ENCODE results near the gene PEX3.

PEX3 gene

DNA sequence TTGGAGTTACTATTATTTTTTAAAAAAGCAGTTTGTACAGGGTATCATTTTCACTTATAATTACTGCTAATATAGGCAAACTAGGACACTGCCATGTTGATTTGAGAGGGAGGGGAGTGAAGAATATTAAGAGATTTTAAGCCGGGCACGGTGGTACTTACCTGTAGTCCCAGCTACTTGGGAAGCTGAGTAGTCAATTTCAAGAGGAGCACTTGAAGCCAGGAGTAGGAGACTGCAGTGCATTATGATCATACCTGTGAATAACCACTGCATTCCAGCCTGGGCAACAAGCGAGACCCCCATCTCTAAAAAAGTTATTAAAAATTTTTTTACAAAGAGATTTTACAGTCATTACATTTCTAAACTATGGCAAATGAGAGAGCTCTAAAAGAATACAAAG lies 35.8 kb upstream of the PEX3 start:
- Histone ChIP-seq H3K36me3 (no peaks in the 10 kb centered on the region), H3K27me3 (ENCODE audit: insufficient read depth, low read depth, severe bottlenecking) (no peaks in the 10 kb centered on the region), H3K27ac (no peak overlapping the region), H3K4me3 (ENCODE audit: low read depth, low read length) (no peak overlapping the region), H3K9me3 (ENCODE audit: severe bottlenecking) (no peaks in the 10 kb centered on the region)
- DNase-seq = no peak
- TF ChIP-seq, protein P1, sequence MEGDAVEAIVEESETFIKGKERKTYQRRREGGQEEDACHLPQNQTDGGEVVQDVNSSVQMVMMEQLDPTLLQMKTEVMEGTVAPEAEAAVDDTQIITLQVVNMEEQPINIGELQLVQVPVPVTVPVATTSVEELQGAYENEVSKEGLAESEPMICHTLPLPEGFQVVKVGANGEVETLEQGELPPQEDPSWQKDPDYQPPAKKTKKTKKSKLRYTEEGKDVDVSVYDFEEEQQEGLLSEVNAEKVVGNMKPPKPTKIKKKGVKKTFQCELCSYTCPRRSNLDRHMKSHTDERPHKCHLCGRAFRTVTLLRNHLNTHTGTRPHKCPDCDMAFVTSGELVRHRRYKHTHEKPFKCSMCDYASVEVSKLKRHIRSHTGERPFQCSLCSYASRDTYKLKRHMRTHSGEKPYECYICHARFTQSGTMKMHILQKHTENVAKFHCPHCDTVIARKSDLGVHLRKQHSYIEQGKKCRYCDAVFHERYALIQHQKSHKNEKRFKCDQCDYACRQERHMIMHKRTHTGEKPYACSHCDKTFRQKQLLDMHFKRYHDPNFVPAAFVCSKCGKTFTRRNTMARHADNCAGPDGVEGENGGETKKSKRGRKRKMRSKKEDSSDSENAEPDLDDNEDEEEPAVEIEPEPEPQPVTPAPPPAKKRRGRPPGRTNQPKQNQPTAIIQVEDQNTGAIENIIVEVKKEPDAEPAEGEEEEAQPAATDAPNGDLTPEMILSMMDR (IDR thresholded peaks at IDR 0.05; ENCODE audit: low read depth, low read length) = no peak

DNA sequence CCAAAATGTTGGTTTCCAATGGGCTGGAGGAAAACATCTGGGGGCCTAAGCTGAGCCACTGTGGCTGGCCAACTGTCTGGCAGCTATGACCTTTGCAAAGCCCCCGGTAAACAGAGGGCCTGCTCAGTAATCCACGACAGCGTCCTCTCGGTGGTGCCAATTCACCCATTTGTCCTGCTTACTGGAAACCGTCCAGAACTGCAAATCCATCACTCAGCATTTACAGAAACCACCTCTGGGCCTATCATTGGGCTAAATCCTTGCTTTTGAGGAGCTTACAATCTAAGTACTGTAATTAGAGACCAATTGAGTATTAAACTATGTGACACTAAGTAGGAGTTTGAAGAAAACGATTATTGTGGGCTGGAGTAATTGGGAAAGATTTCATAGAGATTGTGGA lies 31.1 kb upstream of the PEX3 start:
- H3K27me3 ChIP-seq (ENCODE audit: insufficient read depth, low read depth, severe bottlenecking) = no peaks in the 10 kb centered on the region
- TF ChIP-seq, protein P1 (IDR thresholded peaks at IDR 0.05; ENCODE audit: low read depth, low read length) = no peak
- DNase-seq = peak; percentile 74
- no peak overlapping the region for H3K27ac ChIP-seq
- H3K36me3 ChIP-seq = no peaks in the 10 kb centered on the region
- no peaks in the 10 kb centered on the region for H3K9me3 ChIP-seq (ENCODE audit: severe bottlenecking)
- H3K4me3 ChIP-seq (ENCODE audit: low read depth, low read length) = no peak overlapping the region

DNA sequence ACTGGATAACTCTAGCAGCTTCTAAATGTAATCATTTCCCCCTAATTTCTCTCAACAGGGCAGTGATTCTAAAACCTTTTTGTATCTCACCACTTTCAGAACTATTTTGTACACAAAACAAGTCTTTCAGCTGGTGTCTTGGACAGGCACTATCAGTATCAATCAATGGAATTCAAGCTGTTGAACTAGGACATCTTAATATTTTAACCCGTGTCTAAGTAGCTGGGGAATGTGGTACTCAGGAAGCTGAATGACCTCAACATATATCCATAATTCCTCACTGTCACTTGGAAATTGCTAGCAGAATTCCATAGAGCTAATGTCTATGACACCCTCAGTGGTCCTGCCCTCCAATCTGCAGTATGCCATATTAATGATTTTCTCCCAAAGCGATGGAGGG lies 24.6 kb upstream of the PEX3 start:
- no peak for DNase-seq
- no peaks in the 10 kb centered on the region for H3K36me3 ChIP-seq

GRCh38 chr6:143427109-143427817 lies 23.3 kb upstream of the PEX3 start:
- DNase-seq = peak; percentile 75
- H3K27me3 ChIP-seq (ENCODE audit: insufficient read depth, low read depth, severe bottlenecking) = no peaks in the 10 kb centered on the region
- H3K36me3 ChIP-seq = no peaks in the 10 kb centered on the region
- TF ChIP-seq, protein P1 (IDR thresholded peaks at IDR 0.05; ENCODE audit: low read depth, low read length) = peak; percentile 94
- no peak overlapping the region for H3K4me3 ChIP-seq (ENCODE audit: low read depth, low read length)
- H3K27ac ChIP-seq = no peak overlapping the region
- no peaks in the 10 kb centered on the region for H3K9me3 ChIP-seq (ENCODE audit: severe bottlenecking)

More for the DNA sequence above, 24.6 kb upstream of the PEX3 start:
- Histone ChIP-seq H3K27me3 (ENCODE audit: insufficient read depth, low read depth, severe bottlenecking) (no peaks in the 10 kb centered on the region), H3K4me3 (ENCODE audit: low read depth, low read length) (no peak overlapping the region), H3K27ac (no peak overlapping the region), H3K9me3 (ENCODE audit: severe bottlenecking) (no peaks in the 10 kb centered on the region)
- TF ChIP-seq, protein P1 (IDR thresholded peaks at IDR 0.05; ENCODE audit: low read depth, low read length) = no peak

DNA sequence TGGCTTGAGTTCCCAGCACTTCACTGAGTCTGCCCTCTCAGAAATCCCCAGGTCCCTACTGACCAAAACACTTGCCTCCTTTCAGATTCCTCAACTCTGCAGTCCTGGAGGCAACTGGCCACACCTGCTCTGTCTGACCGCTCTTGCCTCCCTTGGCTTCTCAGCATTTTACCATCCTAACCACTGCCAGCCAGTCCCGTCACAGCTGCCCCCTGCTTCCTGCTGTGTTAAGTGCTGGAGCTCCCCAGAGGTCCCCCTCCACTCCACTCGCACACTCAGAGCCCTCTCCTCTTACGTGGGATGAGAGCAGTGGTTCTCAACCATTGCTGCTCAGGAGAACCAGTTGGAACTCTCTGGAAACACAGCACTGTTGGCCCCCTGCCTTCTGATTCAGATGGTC lies 20.6 kb upstream of the PEX3 start:
- Histone ChIP-seq H3K27me3 (ENCODE audit: insufficient read depth, low read depth, severe bottlenecking) (no peaks in the 10 kb centered on the region), H3K9me3 (ENCODE audit: severe bottlenecking) (no peaks in the 10 kb centered on the region), H3K36me3 (no peaks in the 10 kb centered on the region; the same call in 1 of the 2 replicates), H3K4me3 (ENCODE audit: low read depth, low read length) (no peak overlapping the region), H3K27ac (no peak overlapping the region)
- TF ChIP-seq, protein P1 (IDR thresholded peaks at IDR 0.05; ENCODE audit: low read depth, low read length) = no peak
- no peak for DNase-seq

- no peak overlapping the region for H3K27ac ChIP-seq
- TF ChIP-seq, protein P1 (IDR thresholded peaks at IDR 0.05; ENCODE audit: low read depth, low read length) = no peak
- H3K36me3 ChIP-seq = no peaks in the 10 kb centered on the region; the same call in 1 of the 2 replicates
- no peak for DNase-seq
- H3K4me3 ChIP-seq (ENCODE audit: low read depth, low read length) = no peak overlapping the region
- H3K9me3 ChIP-seq (ENCODE audit: severe bottlenecking) = no peaks in the 10 kb centered on the region
- no peaks in the 10 kb centered on the region for H3K27me3 ChIP-seq (ENCODE audit: insufficient read depth, low read depth, severe bottlenecking)
Observed at GRCh38 chr6:143431226-143431625, 19.4 kb upstream of the PEX3 start.
